Mesendoderm (in vitro differentiated cells): ENCODE data around the gene PLA2G2F.
"Not testable (repeated sequence)": the region's sequence is repeated elsewhere in the genome, so short reads cannot be mapped to it uniquely, and the experiment has no call there.

Experiments used
- DNase-seq: peaks from one replicate; pipeline ENCODE4 v3.0.0; 2013
- H2AK5ac ChIP-seq: 2 replicates; pipeline ENCODE4 v1.6.1; 2013; ENCODE audit warnings: low read length, inconsistent platforms
- H2BK120ac ChIP-seq: 2 replicates; pipeline ENCODE4 v1.6.1; 2013; ENCODE audit warnings: low read depth, mild to moderate bottlenecking, low read length, moderate library complexity, mixed read lengths
- H2BK15ac ChIP-seq: replicated peaks from 2 replicates; pipeline ENCODE4 v1.6.1; 2013; ENCODE audit warnings: low read depth, mild to moderate bottlenecking, moderate library complexity
- H2BK5ac ChIP-seq: 2 replicates; pipeline ENCODE4 v1.6.1; 2013; ENCODE audit warnings: low read length, inconsistent platforms
- H3K18ac ChIP-seq: 2 replicates; pipeline ENCODE4 v1.6.1; 2013; ENCODE audit warnings: mild to moderate bottlenecking, low read length, mixed read lengths
- H3K23ac ChIP-seq: one replicate; pipeline ENCODE4 v1.6.1; 2013; ENCODE audit warnings: low read length
- H3K27ac ChIP-seq: 2 replicates; pipeline ENCODE4 v1.5.1; 2013; ENCODE audit warnings: low read depth, mild to moderate bottlenecking, inconsistent platforms, low read length, moderate library complexity
- H3K27me3 ChIP-seq: 2 replicates; pipeline ENCODE4 v1.6.1; 2013; ENCODE audit warnings: low read length, control low read depth, mild to moderate bottlenecking, inconsistent platforms; ENCODE audit not compliant: insufficient read depth, poor library complexity
- H3K36me3 ChIP-seq: 2 replicates; pipeline ENCODE4 v1.6.1; 2013; ENCODE audit warnings: low read length, inconsistent platforms; ENCODE audit not compliant: control insufficient read depth, insufficient read depth
- H3K4ac ChIP-seq: one replicate; pipeline ENCODE4 v1.6.1; 2013; ENCODE audit warnings: low read depth, mild to moderate bottlenecking, low read length, moderate library complexity
- H3K4me1 ChIP-seq: 2 replicates; pipeline ENCODE4 v1.6.1; 2013; ENCODE audit warnings: low read depth, low read length, inconsistent platforms; ENCODE audit not compliant: control insufficient read depth
- H3K4me2 ChIP-seq: 2 replicates; pipeline ENCODE4 v1.6.1; 2013; ENCODE audit warnings: low read length
- H3K4me3 ChIP-seq: 2 replicates; pipeline ENCODE4 v1.5.1; 2013; ENCODE audit warnings: mild to moderate bottlenecking, low read length
- H3K56ac ChIP-seq: one replicate; pipeline ENCODE4 v1.6.1; 2013; ENCODE audit warnings: low read length
- H3K79me1 ChIP-seq: 2 replicates; pipeline ENCODE4 v1.6.1; 2013; ENCODE audit warnings: low read length, inconsistent platforms
- H3K79me2 ChIP-seq: 2 replicates; pipeline ENCODE4 v1.6.1; 2013; ENCODE audit warnings: mild to moderate bottlenecking, low read length; ENCODE audit not compliant: control insufficient read depth, insufficient read depth
- H3K9ac ChIP-seq: 2 replicates; pipeline ENCODE4 v1.6.1; 2013; ENCODE audit warnings: low read length, inconsistent platforms
- H4K5ac ChIP-seq: one replicate; pipeline ENCODE4 v1.6.1; 2013; ENCODE audit warnings: low read length
- H4K8ac ChIP-seq: one replicate; pipeline ENCODE4 v1.6.1; 2013; ENCODE audit warnings: low read depth, mild to moderate bottlenecking, control low read depth, low read length, moderate library complexity
- WGBS: extraction: QIAGEN DNeasy Blood & Tissue Kit; methylation state at CpG from one replicate; pipeline ENCODE4 v1.1.7; 2013; ENCODE audit warnings: low lambda C conversion rate, missing lambda C conversion rate; ENCODE audit not compliant: insufficient coverage; ENCODE audit errors: extremely low coverage; 5-methylcytosine and 5-hydroxymethylcytosine counted together

The PLA2G2F gene

DNA sequence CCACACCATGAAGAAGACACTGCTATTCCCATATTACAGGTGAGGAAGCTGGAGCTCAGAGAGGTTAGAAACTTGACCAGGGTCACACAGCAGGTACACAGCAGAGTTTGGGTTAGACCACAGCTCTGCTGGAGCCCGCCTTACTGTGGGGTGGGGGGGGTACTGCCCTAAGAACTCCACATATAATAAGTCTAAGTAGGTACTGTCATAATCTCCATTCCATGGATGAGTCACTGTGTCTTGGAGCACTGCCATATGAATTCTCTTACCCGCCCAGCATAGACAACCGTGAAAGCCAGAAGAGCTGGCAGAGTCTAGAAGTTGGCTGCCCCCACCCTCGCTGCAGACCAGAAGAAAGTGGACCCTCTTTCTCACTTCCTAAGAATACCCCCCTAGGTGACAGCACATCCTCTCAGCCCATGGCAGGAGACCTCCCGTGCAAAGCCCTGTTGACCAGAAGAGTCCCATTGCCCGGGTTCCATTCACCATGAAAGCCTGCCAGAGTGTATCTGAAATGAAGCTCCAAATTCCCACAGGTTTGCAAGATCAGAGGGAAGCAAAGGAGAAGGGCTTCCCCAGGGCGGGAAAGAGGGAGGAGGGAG lies 14.6 kb upstream of the PLA2G2F start:
- H3K18ac ChIP-seq, result no peak overlapping the region
- no peaks in the 10 kb centered on the region for H3K79me1 ChIP-seq
- no peak overlapping the region for H4K8ac ChIP-seq
- H3K23ac ChIP-seq, result no peak overlapping the region
- H2AK5ac ChIP-seq, result no peak overlapping the region
- no peaks in the 10 kb centered on the region for H3K79me2 ChIP-seq
- no peak overlapping the region for H2BK15ac ChIP-seq
- H3K4me2 ChIP-seq, result no peak overlapping the region
- no peak overlapping the region for H2BK5ac ChIP-seq
- WGBS, result no CpG with 5 or more reads among the region's 7 CpGs
- H3K27ac ChIP-seq, result no peak overlapping the region
- no peak overlapping the region for H3K4ac ChIP-seq
- H4K5ac ChIP-seq, result no peak overlapping the region
- no peak for DNase-seq
- no peak overlapping the region for H3K4me3 ChIP-seq
- H2BK120ac ChIP-seq, result no peak overlapping the region
- H3K27me3 ChIP-seq, result no peaks in the 10 kb centered on the region
- no peaks in the 10 kb centered on the region for H3K36me3 ChIP-seq
- no peaks in the 10 kb centered on the region for H3K4me1 ChIP-seq
- H3K56ac ChIP-seq, result no peak overlapping the region
- no peak overlapping the region for H3K9ac ChIP-seq

DNA sequence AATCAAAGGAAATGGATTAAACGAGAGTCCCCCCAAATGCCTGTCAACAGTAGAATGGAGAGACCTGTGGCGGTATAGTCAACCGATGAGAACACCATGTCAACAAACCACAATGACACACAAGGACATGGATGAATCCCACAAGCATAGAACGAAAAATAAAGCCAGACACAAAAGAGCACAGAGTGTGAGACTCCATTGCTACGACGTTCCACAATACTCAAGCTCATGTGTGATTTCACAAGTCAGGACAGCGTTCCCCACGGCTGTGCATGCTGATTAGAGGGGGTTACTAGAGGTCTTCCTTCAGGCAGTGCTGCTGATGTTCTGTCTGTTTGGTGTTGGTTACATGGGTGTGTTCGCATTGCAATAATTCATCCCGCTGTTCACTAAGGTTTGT lies 14.0 kb upstream of the PLA2G2F start:
- Histone ChIP-seq H2BK15ac (no peak overlapping the region), H2AK5ac (no peak overlapping the region), H3K4me2 (no peak overlapping the region), H3K27ac (no peak overlapping the region), H4K5ac (no peak overlapping the region), H3K79me2 (no peaks in the 10 kb centered on the region), H3K27me3 (no peaks in the 10 kb centered on the region), H3K79me1 (no peaks in the 10 kb centered on the region), H3K36me3 (no peaks in the 10 kb centered on the region), H4K8ac (no peak overlapping the region), H2BK120ac (no peak overlapping the region), H3K4ac (no peak overlapping the region), H3K18ac (no peak overlapping the region), H3K4me3 (no peak overlapping the region), H3K23ac (no peak overlapping the region), H3K56ac (no peak overlapping the region), H3K4me1 (no peaks in the 10 kb centered on the region), H3K9ac (no peak overlapping the region), H2BK5ac (no peak overlapping the region)
- no CpG with 5 or more reads among the region's 10 CpGs for WGBS
- DNase-seq, result no peak

DNA sequence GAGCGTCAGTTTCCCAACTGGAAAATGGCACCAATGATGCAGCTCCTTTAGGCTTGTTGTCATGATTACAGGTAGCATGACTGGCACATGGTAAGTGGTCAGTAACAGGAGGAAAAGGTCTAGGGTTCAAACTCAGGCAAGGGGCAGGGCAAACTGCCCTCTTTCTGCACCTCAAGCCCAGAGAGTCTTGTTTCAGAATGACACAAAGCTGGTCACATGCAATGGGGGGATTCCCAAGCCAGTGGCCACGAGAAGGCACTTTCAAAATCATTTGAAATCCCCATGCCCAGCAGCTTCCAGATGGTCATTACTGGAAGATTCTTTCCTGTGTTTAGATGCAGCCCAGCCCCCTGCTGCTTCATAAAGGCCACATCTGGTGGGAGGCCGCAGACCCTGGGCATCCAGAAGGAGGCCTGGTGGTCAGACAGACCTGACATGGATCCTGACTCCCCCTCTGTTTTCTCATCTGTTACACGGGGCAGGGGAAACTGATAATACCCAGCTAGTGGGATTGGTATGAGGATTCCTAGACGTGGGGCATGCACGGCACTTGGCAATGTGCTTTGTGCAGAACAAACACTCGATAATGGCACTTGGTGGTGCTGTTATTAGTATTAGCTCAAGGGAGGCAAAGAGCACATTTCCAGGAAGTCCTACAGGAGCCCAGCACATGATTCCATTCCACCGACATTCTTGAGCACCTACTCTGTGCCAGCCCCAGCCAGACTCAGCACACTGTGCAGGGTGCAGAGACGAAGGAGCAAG lies 12.9 kb upstream of the PLA2G2F start:
- Histone ChIP-seq H3K23ac (no peak overlapping the region), H2BK15ac (no peak overlapping the region), H2BK5ac (no peak overlapping the region), H2AK5ac (no peak overlapping the region), H3K56ac (no peak overlapping the region), H3K18ac (no peak overlapping the region), H3K4me2 (no peak overlapping the region), H3K27ac (no peak overlapping the region), H3K9ac (no peak overlapping the region), H3K27me3 (no peaks in the 10 kb centered on the region), H3K4ac (no peak overlapping the region), H2BK120ac (no peak overlapping the region), H3K4me1 (no peaks in the 10 kb centered on the region), H4K5ac (no peak overlapping the region), H3K79me2 (no peaks in the 10 kb centered on the region), H3K4me3 (no peak overlapping the region), H3K79me1 (no peaks in the 10 kb centered on the region), H4K8ac (no peak overlapping the region), H3K36me3 (no peaks in the 10 kb centered on the region)
- no CpG with 5 or more reads among the region's 9 CpGs for WGBS
- DNase-seq, result no peak

DNA sequence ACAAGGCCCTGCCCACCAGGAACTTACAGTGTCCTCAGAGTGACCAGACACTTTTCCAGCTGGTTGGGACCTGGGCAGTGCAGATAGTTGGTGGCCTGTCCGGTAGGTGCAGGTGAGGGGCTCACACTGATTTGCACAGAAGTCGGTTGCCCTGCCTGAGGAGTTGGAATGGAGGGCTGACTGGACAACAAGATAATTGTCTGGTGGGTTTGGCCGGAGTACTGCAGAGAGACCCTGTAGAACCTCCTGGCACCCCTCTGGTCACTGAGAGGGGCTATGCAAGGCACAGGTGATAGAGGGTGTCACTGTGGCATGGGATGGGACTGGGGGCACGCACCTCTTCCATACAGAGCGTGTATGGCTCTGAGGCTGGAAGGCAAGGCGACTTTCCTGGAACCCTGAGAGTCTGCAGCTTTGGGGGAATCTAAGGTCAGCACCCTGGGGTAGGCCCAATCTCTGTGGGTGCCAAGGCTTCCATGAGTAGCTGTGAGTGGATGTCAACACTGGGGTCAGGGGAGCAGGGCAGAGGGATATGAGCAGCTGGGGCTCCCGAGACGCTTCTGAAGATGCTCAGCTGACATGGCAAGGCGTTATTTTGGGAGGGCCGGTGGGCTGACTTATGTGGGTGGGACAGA lies 12.2 kb upstream of the PLA2G2F start:
- no peak for DNase-seq
- Histone ChIP-seq H4K5ac (no peak overlapping the region), H3K4me1 (no peaks in the 10 kb centered on the region), H2BK15ac (no peak overlapping the region), H2BK120ac (no peak overlapping the region), H3K27ac (no peak overlapping the region), H3K4ac (no peak overlapping the region), H2BK5ac (no peak overlapping the region), H3K36me3 (no peaks in the 10 kb centered on the region), H3K79me1 (no peaks in the 10 kb centered on the region), H3K18ac (no peak overlapping the region), H3K56ac (no peak overlapping the region), H3K9ac (no peak overlapping the region), H3K4me3 (no peak overlapping the region), H3K23ac (no peak overlapping the region), H4K8ac (no peak overlapping the region), H3K4me2 (no peak overlapping the region), H2AK5ac (no peak overlapping the region), H3K79me2 (no peaks in the 10 kb centered on the region), H3K27me3 (no peaks in the 10 kb centered on the region)
- WGBS, result no CpG with 5 or more reads among the region's 10 CpGs

DNA sequence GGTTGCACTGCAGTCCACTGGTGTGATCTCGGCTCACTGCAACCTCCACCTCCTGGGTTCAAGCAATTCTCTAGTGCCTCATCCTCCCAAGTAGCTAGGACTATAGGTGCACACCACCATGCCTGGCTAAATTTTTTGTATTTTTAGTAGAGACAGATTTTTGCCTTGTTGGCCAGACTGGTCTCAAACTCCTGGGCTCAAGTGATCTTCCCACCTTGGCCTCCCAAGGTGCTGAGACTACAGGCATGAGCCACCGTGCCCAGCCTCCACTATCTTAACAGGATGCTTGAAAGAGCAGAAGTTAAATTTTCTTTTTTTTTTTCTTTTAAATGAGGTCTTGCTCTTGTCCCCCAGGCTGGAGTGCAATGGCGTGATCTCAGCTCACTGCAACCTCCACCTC lies 8.6 kb upstream of the PLA2G2F start:
- H2BK5ac ChIP-seq, H4K8ac ChIP-seq, H3K79me2 ChIP-seq, H2AK5ac ChIP-seq, H4K5ac ChIP-seq, H3K56ac ChIP-seq, H3K36me3 ChIP-seq, H3K27me3 ChIP-seq, H3K27ac ChIP-seq, H2BK120ac ChIP-seq, H3K79me1 ChIP-seq, H3K23ac ChIP-seq, H3K18ac ChIP-seq, H3K9ac ChIP-seq, DNase-seq, H3K4ac ChIP-seq, H3K4me3 ChIP-seq, H2BK15ac ChIP-seq, H3K4me2 ChIP-seq, H3K4me1 ChIP-seq: not testable (repeated sequence)
- WGBS, result no CpG with 5 or more reads among the region's 3 CpGs
